SU-DHL-6 (cell line): ENCODE results near the gene CNTNAP5.

ENCODE experiments used
- H2AFZ ChIP-seq: fragments of 200-600 bp; sonication (generic); 2 replicates; pipeline ENCODE4 v1.6.1; 2014; ENCODE audit warnings: low read depth, mild to moderate bottlenecking, moderate library complexity, mixed read lengths, antibody characterized with exemption, low read length; ENCODE audit not compliant: severe bottlenecking
- H3F3A ChIP-seq: fragments of 200-600 bp; shearing (Covaris generic); 2 replicates; pipeline ENCODE4 v1.6.0; 2016; ENCODE audit warnings: antibody characterized with exemption, mild to moderate bottlenecking; ENCODE audit not compliant: insufficient read depth
- H3K27ac ChIP-seq: fragments of 200-600 bp; sonication (generic); 2 replicates; pipeline ENCODE4 v1.5.1; 2016; ENCODE audit warnings: low read depth, mild to moderate bottlenecking, low read length, moderate library complexity, mixed read lengths
- H3K27me3 ChIP-seq: fragments of 200-600 bp; sonication (generic), shearing (Covaris generic); 2 replicates; pipeline ENCODE4 v1.6.0; 2014; ENCODE audit warnings: mild to moderate bottlenecking, low read length
- H3K36me3 ChIP-seq: fragments of 200-600 bp; sonication (generic); 2 replicates; pipeline ENCODE4 v1.6.1; 2014; ENCODE audit warnings: mild to moderate bottlenecking, low read length, mixed read lengths
- H3K4me2 ChIP-seq: fragments of 300-600, 200-600 bp; shearing (Covaris generic), sonication (generic); 2 replicates; pipeline ENCODE4 v1.6.0; 2014; ENCODE audit warnings: low read length, low read depth, mild to moderate bottlenecking; ENCODE audit not compliant: poor library complexity, severe bottlenecking
- H3K4me3 ChIP-seq: fragments of 200-600 bp; sonication (generic); 2 replicates; pipeline ENCODE4 v1.5.1; 2014; ENCODE audit warnings: antibody characterized with exemption, low read length, mild to moderate bottlenecking, mixed read lengths; ENCODE audit not compliant: insufficient read depth, poor library complexity, severe bottlenecking
- H3K79me2 ChIP-seq: fragments of 200-600 bp; sonication (generic); 2 replicates; pipeline ENCODE4 v1.6.1; 2014; ENCODE audit warnings: mild to moderate bottlenecking, low read length, moderate library complexity; ENCODE audit not compliant: insufficient read depth
- H3K9ac ChIP-seq: fragments of 200-600 bp; sonication (generic); 2 replicates; pipeline ENCODE4 v1.7.0; 2014; ENCODE audit warnings: mild to moderate bottlenecking, low read length
- H3K9me2 ChIP-seq: fragments of 200-600 bp; sonication (generic); replicated peaks from 2 replicates; pipeline ENCODE4 v1.6.1; 2014; ENCODE audit warnings: low read length; ENCODE audit not compliant: insufficient read depth
- H3K9me3 ChIP-seq: fragments of 200-600 bp; sonication (generic); 2 replicates; pipeline ENCODE4 v1.6.1; 2014; ENCODE audit warnings: low read length, mixed read lengths; ENCODE audit not compliant: insufficient read depth
- H4K20me1 ChIP-seq: fragments of 200-600 bp; sonication (generic); 2 replicates; pipeline ENCODE4 v1.6.1; 2014; ENCODE audit warnings: low read depth, mild to moderate bottlenecking, antibody characterized with exemption, low read length, moderate library complexity, mixed read lengths
- CTCF ChIP-seq: fragments of 200-600 bp; sonication (generic); IDR thresholded peaks from one replicate; pipeline ENCODE4 v1.5.1; 2017; ENCODE audit warnings: antibody characterized with exemption, mild to moderate bottlenecking, low read length, moderate library complexity; ENCODE audit not compliant: insufficient read depth, poor library complexity, severe bottlenecking
- EZH2phosphoT487 ChIP-seq: fragments of 200-600 bp; sonication (generic), shearing (Covaris generic); conservative IDR thresholded peaks from 2 replicates; pipeline ENCODE4 v1.6.1; 2018; ENCODE audit warnings: mild to moderate bottlenecking, antibody characterized with exemption, low read length, moderate library complexity, mixed read lengths

CNTNAP5 gene

GRCh38 chr2:124489686-124490085, 464.6 kb downstream of the CNTNAP5 start:
- Histone ChIP-seq H4K20me1 (no peaks in the 10 kb centered on the region), H3K9me2 (no peaks in the 10 kb centered on the region), H3K36me3 (no peaks in the 10 kb centered on the region), H3K9me3 (no peaks in the 10 kb centered on the region), H3K27me3 (no peaks in the 10 kb centered on the region), H3K4me2 (no peak overlapping the region), H3F3A (no peaks in the 10 kb centered on the region), H3K9ac (no peak overlapping the region), H3K79me2 (no peaks in the 10 kb centered on the region), H3K27ac (no peak overlapping the region), H2AFZ (no peak overlapping the region), H3K4me3 (no peak overlapping the region)
- TF ChIP-seq CTCF (no peak), EZH2phosphoT487 (no peak)

GRCh38 chr2:124501575-124502152, 476.6 kb downstream of the CNTNAP5 start:
- H3K9ac ChIP-seq, result no peak overlapping the region
- no peaks in the 10 kb centered on the region for H3K79me2 ChIP-seq
- H4K20me1 ChIP-seq, result no peaks in the 10 kb centered on the region
- H3F3A ChIP-seq, result no peaks in the 10 kb centered on the region
- H3K4me2 ChIP-seq, result no peak overlapping the region
- no peak for TF ChIP-seq CTCF
- no peak for TF ChIP-seq EZH2phosphoT487
- H3K27ac ChIP-seq, result no peak overlapping the region
- H3K9me3 ChIP-seq, result no peaks in the 10 kb centered on the region
- no peaks in the 10 kb centered on the region for H3K36me3 ChIP-seq
- H2AFZ ChIP-seq, result no peak overlapping the region
- H3K4me3 ChIP-seq, result no peak overlapping the region
- no peaks in the 10 kb centered on the region for H3K9me2 ChIP-seq
- H3K27me3 ChIP-seq, result no peaks in the 10 kb centered on the region

GRCh38 chr2:124514236-124514635, 489.1 kb downstream of the CNTNAP5 start:
- H3K4me3 ChIP-seq, result no peak overlapping the region
- no peak overlapping the region for H3K4me2 ChIP-seq
- no peaks in the 10 kb centered on the region for H3K27me3 ChIP-seq
- H3K9me2 ChIP-seq, result no peaks in the 10 kb centered on the region
- TF ChIP-seq EZH2phosphoT487, result no peak
- no peak for TF ChIP-seq CTCF
- H3F3A ChIP-seq, result no peaks in the 10 kb centered on the region
- no peaks in the 10 kb centered on the region for H3K79me2 ChIP-seq
- no peaks in the 10 kb centered on the region for H4K20me1 ChIP-seq
- H3K9me3 ChIP-seq, result peaks cover 4% of the 10 kb centered on the region; the same call in 1 of the 2 replicates
- H3K27ac ChIP-seq, result no peak overlapping the region
- H2AFZ ChIP-seq, result no peak overlapping the region
- no peak overlapping the region for H3K9ac ChIP-seq
- no peaks in the 10 kb centered on the region for H3K36me3 ChIP-seq
